PC-9 (cell line): ENCODE measurements around the gene CHTF18. TPM values are rescaled to one million over a fixed set of nuclear protein-coding genes. Genes with fewer than 3 reads are reported as not detected.
"Not testable (repeated sequence)": the region's sequence is repeated elsewhere in the genome, so short reads cannot be mapped to it uniquely, and the experiment has no call there.

Source experiments
- BruUV-seq: library from RNA; stranded (reverse); fragments of 400-500 nt; replicated peaks from 2 replicates; lab custom pipeline; 2021; lab: Mats Ljungman, UMichigan
- CTCF ChIA-PET: fragments of 300-600 bp; sonication (Branson Sonifier 250); formaldehyde crosslinking; loops from one replicate; lab custom pipeline; 2022; ENCODE audit warnings: antibody characterized with exemption; lab: Charles Lee
- POLR2A ChIA-PET: fragments of 300-600 bp; sonication (Branson Sonifier 250); formaldehyde crosslinking; loops from one replicate; lab custom pipeline; 2022; ENCODE audit warnings: antibody characterized with exemption; ENCODE audit not compliant: unreplicated experiment; lab: Charles Lee
- DNase-seq, 2 experiments: peaks; one replicate each; pipeline versions ENCODE4 v3.0.0 to v3.0.0-alpha.2; 2015 to 2022; ENCODE audit warnings: mixed read lengths in 1 of 2
- H2AFZ ChIP-seq: fragments of 200-600 bp; sonication (generic); 2 replicates; pipeline ENCODE4 v1.8.1; 2017; ENCODE audit warnings: antibody characterized with exemption
- H3F3A ChIP-seq: fragments of 200-600 bp; sonication (generic); 2 replicates; pipeline ENCODE4 v1.8.1; 2017; ENCODE audit warnings: antibody characterized with exemption, mild to moderate bottlenecking, low read depth; ENCODE audit not compliant: insufficient read depth
- H3K27ac ChIP-seq: fragments of 200-600 bp; sonication (generic); 2 replicates; pipeline ENCODE4 v1.6.1; 2016; ENCODE audit warnings: mixed run types
- H3K27me3 ChIP-seq: fragments of 200-600 bp; sonication (generic); 2 replicates; pipeline ENCODE4 v1.6.1; 2016; ENCODE audit warnings: low read depth, mixed run types; ENCODE audit not compliant: insufficient read depth
- H3K36me3 ChIP-seq: fragments of 200-600 bp; sonication (generic); 2 replicates; pipeline ENCODE4 v1.6.1; 2016; ENCODE audit warnings: low read depth, mixed run types
- H3K4me1 ChIP-seq: fragments of 200-600 bp; sonication (generic); replicated peaks from 2 replicates; pipeline ENCODE4 v1.6.1; 2016; ENCODE audit warnings: mixed run types; ENCODE audit not compliant: insufficient read depth
- H3K4me2 ChIP-seq: fragments of 200-600 bp; sonication (generic); 2 replicates; pipeline ENCODE4 v1.6.1; 2017; ENCODE audit warnings: mixed run types
- H3K4me3 ChIP-seq: fragments of 200-600 bp; sonication (generic); 2 replicates; pipeline ENCODE4 v1.6.1; 2016; ENCODE audit warnings: mixed run types
- H3K79me2 ChIP-seq: fragments of 200-600 bp; sonication (generic); 2 replicates; pipeline ENCODE4 v1.6.1; 2017; ENCODE audit warnings: low read depth, mixed run types
- H3K9me2 ChIP-seq: fragments of 200-600 bp; sonication (generic); 2 replicates; pipeline ENCODE4 v1.8.1; 2017; ENCODE audit warnings: mild to moderate bottlenecking; ENCODE audit not compliant: insufficient read depth
- H3K9me3 ChIP-seq: fragments of 200-600 bp; sonication (generic); 2 replicates; pipeline ENCODE4 v1.8.1; 2016; ENCODE audit warnings: low read depth; ENCODE audit not compliant: insufficient read depth
- H4K20me1 ChIP-seq: fragments of 200-600 bp; sonication (generic); 2 replicates; pipeline ENCODE4 v1.8.1; 2017; ENCODE audit not compliant: insufficient read depth
- CTCF ChIP-seq: fragments of 200-600 bp; sonication (generic); conservative IDR thresholded peaks from 2 replicates; pipeline ENCODE4 v1.6.1; 2017; ENCODE audit warnings: mixed run types, antibody characterized with exemption, mild to moderate bottlenecking, moderate library complexity
- EZH2 ChIP-seq: fragments of 200-600 bp; sonication (generic); IDR thresholded peaks from 2 replicates; pipeline ENCODE4 v1.8.0; 2017; ENCODE audit warnings: antibody characterized with exemption, low read depth
- intact Hi-C: fragments of 100-400 bp; cut with micrococcal nuclease; formaldehyde crosslinking; loops from one replicate; pipeline ENCODE4 v1.10.0; 2022; ENCODE audit not compliant: unreplicated experiment
- total RNA-seq: library from RNA; stranded (reverse); gene quantifications from 2 replicates; pipeline ENCODE4 v1.2.3, GENCODE V29; 2021

Gene CHTF18
- total RNA-seq, 1 experiment from 2014 or later, result 67.7 TPM

DNA sequence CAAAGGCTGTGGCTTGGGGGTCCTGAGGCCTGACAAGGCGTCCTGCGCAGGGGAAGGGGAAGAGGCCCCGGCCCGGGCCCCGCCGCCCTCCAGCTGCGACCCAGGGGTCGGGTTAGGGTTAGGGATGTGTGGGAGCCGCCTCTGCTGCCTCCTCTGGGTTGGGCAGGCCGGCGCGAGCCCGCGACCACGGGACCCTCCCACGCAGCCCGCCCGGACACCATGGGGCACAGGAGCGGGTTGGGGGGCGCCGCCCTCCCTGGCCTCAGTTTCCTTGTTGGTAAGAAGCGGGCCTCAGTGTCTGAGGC, 48.0 kb upstream of the CHTF18 start:
- Histone ChIP-seq H3K27me3 (no peaks in the 10 kb centered on the region), H3K4me3 (peak overlapping the region; percentile 91), H2AFZ (peak overlapping the region; percentile 96), H3K79me2 (peaks cover 11% of the 10 kb centered on the region; the same call in 1 of the 2 replicates), H4K20me1 (no peaks in the 10 kb centered on the region), H3K36me3 (no peaks in the 10 kb centered on the region), H3K9me2 (no peaks in the 10 kb centered on the region), H3K4me2 (peak overlapping the region; percentile 95), H3K4me1 (no peaks in the 10 kb centered on the region; the same call in 1 of the 2 replicates), H3K27ac (no peak overlapping the region), H3F3A (peaks cover 5% of the 10 kb centered on the region; the same call in 1 of the 2 replicates), H3K9me3 (no peaks in the 10 kb centered on the region)
- intact Hi-C loops, result loop anchor here (1.0 to 2.0 kb wide), 3 partner anchors 12 to 36 kb away; partner anchors contain the start of gene MSLN
- DNase-seq, result no peak
- CTCF ChIA-PET, result interaction anchor here (1.2 kb wide), 1 partner anchor 21 kb away, joined by 5 read pairs; no protein-coding TSS in a partner anchor
- POLR2A ChIA-PET, result interaction anchor here (0.7 kb wide), 1 partner anchor 45 kb away, joined by 3 read pairs; no protein-coding TSS in a partner anchor
- no peak for TF ChIP-seq CTCF
- no peak for TF ChIP-seq EZH2
- BruUV-seq, result TSS peak; percentile 76

- no TSS peak for BruUV-seq
- Histone ChIP-seq H4K20me1 (no peaks in the 10 kb centered on the region), H2AFZ (peak within 1 kb of the TSS; percentile 96), H3K36me3 (no peaks in the 10 kb centered on the region), H3K79me2 (peaks cover 11% of the 10 kb centered on the region; the same call in 1 of the 2 replicates), H3K27me3 (no peaks in the 10 kb centered on the region), H3K27ac (peak within 1 kb of the TSS; percentile 34; the same call in 1 of the 2 replicates), H3K4me3 (peak within 1 kb of the TSS; percentile 91), H3K4me1 (no peaks in the 10 kb centered on the region; the same call in 1 of the 2 replicates), H3K9me3 (no peaks in the 10 kb centered on the region), H3K9me2 (no peaks in the 10 kb centered on the region), H3K4me2 (peak within 1 kb of the TSS; percentile 95), H3F3A (peaks cover 5% of the 10 kb centered on the region; the same call in 1 of the 2 replicates)
- ChIA-PET CTCF (interaction anchor here (0.6 to 1.2 kb wide), 3 partner anchors 11 to 22 kb away, joined by 3 to 5 read pairs (median 4); no protein-coding TSS in a partner anchor), POLR2A (interaction anchor here (0.5 to 0.7 kb wide), 4 partner anchors 21 to 448 kb away, joined by 3 to 4 read pairs (median 4); no protein-coding TSS in a partner anchor)
- TF ChIP-seq EZH2 (no peak), CTCF (peak; percentile 82)
- peak; percentile 78 to 96 for DNase-seq
- intact Hi-C loops, result loop anchor here (1.0 to 2.0 kb wide), 3 partner anchors 13 to 36 kb away; partner anchors contain the start of gene MSLN
These were observed 47.5 kb upstream of the CHTF18 start, which contains the start of gene CIAO3 for GRCh38 chr16:740764-741505. Gene CIAO3 (minus strand): TSS chr16:740997. CDS start chr16:740985, 12 bp downstream.

DNA sequence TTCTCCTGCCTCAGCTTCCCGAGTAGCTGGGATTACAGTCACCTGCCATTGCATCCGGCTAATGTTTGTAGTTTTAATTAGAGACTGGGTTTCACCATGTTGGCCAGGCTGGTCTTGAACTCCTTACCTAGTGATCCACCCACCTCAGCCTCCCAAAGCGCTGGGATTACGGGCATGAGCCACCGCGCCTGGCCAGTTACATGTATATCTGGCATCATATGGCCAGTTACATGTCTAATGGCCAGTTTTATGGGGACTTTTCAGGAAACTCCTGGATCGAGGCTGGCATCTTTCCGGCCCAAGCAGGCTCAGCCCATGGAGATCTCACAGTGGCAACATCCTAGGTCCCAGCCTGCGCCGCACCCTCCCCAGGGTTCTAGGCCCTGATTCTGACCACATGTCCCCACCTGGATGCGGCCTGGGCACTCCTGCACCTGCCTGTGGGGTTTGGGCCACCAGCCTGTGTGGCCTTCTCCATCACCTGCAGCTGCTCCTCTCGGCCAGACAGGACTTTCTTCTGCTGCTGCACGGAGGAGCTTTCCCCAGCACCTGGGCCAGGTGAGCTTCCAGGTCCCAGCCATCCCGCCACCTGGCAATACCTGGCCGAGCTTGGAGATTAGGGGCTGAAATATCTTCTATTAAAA, 46.3 kb upstream of the CHTF18 start:
- H3K27ac ChIP-seq, result no peak overlapping the region
- no peak overlapping the region for H2AFZ ChIP-seq
- ChIA-PET CTCF (interaction anchor here (0.6 to 0.7 kb wide), 4 partner anchors 14 to 47 kb away, joined by 3 to 10 read pairs (median 6); no protein-coding TSS in a partner anchor), POLR2A (interaction anchor here (0.5 kb wide), 1 partner anchor 19 kb away, joined by 3 read pairs; the partner anchor contains the start of gene MSLN)
- H3K9me2 ChIP-seq, result no peaks in the 10 kb centered on the region
- H3K4me3 ChIP-seq, result no peak overlapping the region
- intact Hi-C loops, result loop anchor here (2.0 kb wide), 2 partner anchors 19 to 35 kb away; partner anchors contain the start of gene MSLN
- H3K27me3 ChIP-seq, result no peaks in the 10 kb centered on the region
- TF ChIP-seq EZH2, result no peak
- no peak for TF ChIP-seq CTCF
- H3F3A ChIP-seq, result peaks cover 5% of the 10 kb centered on the region; the same call in 1 of the 2 replicates
- BruUV-seq, result no TSS peak
- H3K9me3 ChIP-seq, result no peaks in the 10 kb centered on the region
- no peaks in the 10 kb centered on the region for H3K36me3 ChIP-seq
- DNase-seq, result peak in 1 of 2 experiments; percentile 12
- no peaks in the 10 kb centered on the region for H4K20me1 ChIP-seq
- H3K4me1 ChIP-seq, result no peaks in the 10 kb centered on the region; the same call in 1 of the 2 replicates
- H3K4me2 ChIP-seq, result peak overlapping the region; percentile 78; the same call in 1 of the 2 replicates
- peaks cover 11% of the 10 kb centered on the region; the same call in 1 of the 2 replicates for H3K79me2 ChIP-seq

DNA sequence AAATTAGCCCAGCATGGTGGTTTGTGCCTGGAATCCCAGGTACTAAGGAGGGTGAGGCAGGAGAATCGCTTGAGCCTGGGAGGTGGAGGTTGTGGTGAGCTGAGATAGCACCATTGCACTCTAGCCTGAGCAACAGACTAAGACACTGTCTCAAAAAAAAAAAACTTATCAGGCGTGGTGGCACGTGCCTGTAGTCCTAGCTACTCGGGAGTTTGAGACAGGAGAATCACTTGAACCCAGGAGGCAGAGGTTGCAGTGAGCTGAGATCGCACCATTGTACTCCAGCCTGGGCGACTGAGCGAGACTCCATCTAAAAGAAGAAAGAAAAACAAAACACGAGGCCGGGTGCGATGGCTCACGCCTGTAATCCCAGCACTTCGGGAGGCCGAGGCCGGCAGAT, 45.5 kb upstream of the CHTF18 start:
- H3K4me1 ChIP-seq, H2AFZ ChIP-seq, H3K36me3 ChIP-seq, intact Hi-C loops, H3K27me3 ChIP-seq, H3K27ac ChIP-seq, H3K9me3 ChIP-seq, H3F3A ChIP-seq, POLR2A ChIA-PET, H3K9me2 ChIP-seq, BruUV-seq, H3K4me3 ChIP-seq, H3K4me2 ChIP-seq, H4K20me1 ChIP-seq, DNase-seq: not testable (repeated sequence)
- H3K79me2 ChIP-seq, result peaks cover 11% of the 10 kb centered on the region; the same call in 1 of the 2 replicates
- CTCF ChIA-PET, result interaction anchor here (0.6 to 0.7 kb wide), 2 partner anchors 45 to 47 kb away, joined by 3 to 7 read pairs; partner anchors contain the start of genes CHTF18 and RPUSD1
